OCI-LY3 (cell line): ENCODE measurements around the gene CD6.
"Not testable (repeated sequence)": the region's sequence is repeated elsewhere in the genome, so short reads cannot be mapped to it uniquely, and the experiment has no call there.

ENCODE experiments used
- H2AFZ ChIP-seq: fragments of 200-600, 300-600 bp; shearing (Covaris generic); 2 replicates; pipeline ENCODE4 v1.6.0; 2014; ENCODE audit warnings: antibody characterized with exemption, low read depth, low read length
- H3K27ac ChIP-seq: fragments of 200-600, 300-600 bp; sonication (generic); 2 replicates; pipeline ENCODE4 v1.5.1; 2014; ENCODE audit warnings: mild to moderate bottlenecking, low read length, moderate library complexity, mixed read lengths
- H3K27me3 ChIP-seq: fragments of 200-600, 300-600 bp; sonication (generic); 2 replicates; pipeline ENCODE4 v1.6.1; 2014; ENCODE audit warnings: low read depth, low read length, mixed read lengths
- H3K36me3 ChIP-seq: fragments of 200-600, 300-600 bp; sonication (generic); replicated peaks from 2 replicates; pipeline ENCODE3; 2014; ENCODE audit warnings: low read depth, low read length, mixed read lengths
- H3K4me1 ChIP-seq: fragments of 300-600, 200-600 bp; sonication (generic); 2 replicates; pipeline ENCODE4 v1.6.1; 2014; ENCODE audit warnings: low read length, mixed read lengths
- H3K4me2 ChIP-seq: fragments of 200-600, 300-600 bp; sonication (generic); 2 replicates; pipeline ENCODE4 v1.6.1; 2014; ENCODE audit warnings: low read length, mixed read lengths
- H3K4me3 ChIP-seq: fragments of 300-600, 200-600 bp; sonication (generic); 2 replicates; pipeline ENCODE4 v1.5.1; 2014; ENCODE audit warnings: antibody characterized with exemption, mild to moderate bottlenecking, low read length, moderate library complexity
- H3K79me2 ChIP-seq: fragments of 300-600, 200-600 bp; shearing (Covaris generic); 2 replicates; pipeline ENCODE4 v1.6.1; 2014; ENCODE audit warnings: mild to moderate bottlenecking, low read length, mixed read lengths
- H3K9ac ChIP-seq: fragments of 300-600, 200-600 bp; shearing (Covaris generic); 2 replicates; pipeline ENCODE4 v1.6.0; 2014; ENCODE audit warnings: mild to moderate bottlenecking, low read length, moderate library complexity
- H3K9me3 ChIP-seq: fragments of 200-600, 300-600 bp; shearing (Covaris generic); 2 replicates; pipeline ENCODE4 v1.6.1; 2014; ENCODE audit warnings: low read length, mixed read lengths; ENCODE audit not compliant: insufficient read depth
- H4K20me1 ChIP-seq: fragments of 200-600, 300-600 bp; sonication (generic); 2 replicates; pipeline ENCODE4 v1.6.1; 2016; ENCODE audit warnings: low read length, mixed read lengths; ENCODE audit not compliant: insufficient read depth
- EZH2phosphoT487 ChIP-seq: fragments of 200-600 bp; shearing (Covaris generic); IDR thresholded peaks from 2 replicates; pipeline ENCODE4 v1.6.1; 2018; ENCODE audit warnings: antibody characterized with exemption, mixed run types, low read depth
- TF ChIP-seq, protein P1 (sequence below): fragments of 200-600, 300-600 bp; sonication (generic); IDR thresholded peaks from 2 replicates; pipeline ENCODE4 v1.5.1; 2014; ENCODE audit warnings: antibody characterized with exemption, low read length, low read depth

CD6 gene

GRCh38 chr11:61061081-61061826, 89.8 kb downstream of the CD6 start:
- peak overlapping the region; percentile 71 for H3K9ac ChIP-seq
- peak overlapping the region; percentile 72 for H3K4me3 ChIP-seq
- no peaks in the 10 kb centered on the region for H4K20me1 ChIP-seq
- H3K9me3 ChIP-seq: no peaks in the 10 kb centered on the region
- no peaks in the 10 kb centered on the region for H3K36me3 ChIP-seq
- no peaks in the 10 kb centered on the region for H3K79me2 ChIP-seq
- H3K4me1 ChIP-seq: peaks cover 49% of the 10 kb centered on the region
- TF ChIP-seq EZH2phosphoT487: no peak
- 0 out of 2 replicates have a peak, but pooled peaks cover 4% of the 10 kb centered on the region for H3K27me3 ChIP-seq
- H3K27ac ChIP-seq: peak overlapping the region; percentile 77
- peak overlapping the region; percentile 76 for H2AFZ ChIP-seq
- peak overlapping the region; percentile 96 for H3K4me2 ChIP-seq

DNA sequence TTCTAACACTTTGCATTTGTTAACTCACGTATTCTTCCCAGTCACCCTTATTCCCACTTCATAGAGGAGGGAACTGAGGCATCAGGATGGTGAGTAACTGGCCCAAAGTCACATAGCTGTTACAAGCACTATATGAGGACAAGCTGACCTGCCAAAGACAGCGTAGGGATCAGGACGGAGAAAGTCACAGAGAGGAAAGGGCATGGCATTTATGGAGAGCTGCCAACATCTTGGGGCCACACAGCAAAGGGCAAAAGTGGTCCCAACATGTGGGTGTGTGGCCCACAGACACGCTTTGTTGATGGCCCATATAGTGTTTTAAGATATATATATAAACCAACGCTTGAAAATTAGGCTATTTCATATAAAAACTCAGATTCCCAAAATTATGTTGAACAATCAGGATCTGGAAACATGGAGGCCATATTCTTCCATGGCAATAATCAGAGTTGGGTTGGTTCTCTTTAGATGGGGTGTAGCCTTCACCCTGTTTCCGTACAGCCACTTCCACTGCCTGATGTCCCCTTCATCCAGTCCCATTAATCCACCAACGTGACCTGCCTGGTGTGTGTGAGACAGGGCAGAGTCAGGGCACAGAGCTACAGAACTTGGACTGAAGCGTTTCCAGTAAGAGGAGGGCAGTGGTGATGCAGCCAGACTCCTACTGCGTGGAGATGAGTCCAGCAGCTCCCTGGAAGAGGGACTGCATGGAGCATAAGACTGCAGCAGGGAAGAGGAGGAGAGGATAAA, 90.9 kb downstream of the CD6 start:
- Histone ChIP-seq H3K4me1 (peaks cover 60% of the 10 kb centered on the region), H3K9me3 (no peaks in the 10 kb centered on the region), H3K27me3 (0 out of 2 replicates have a peak, but pooled peaks cover 4% of the 10 kb centered on the region), H4K20me1 (no peaks in the 10 kb centered on the region), H3K79me2 (no peaks in the 10 kb centered on the region), H2AFZ (no peak overlapping the region), H3K4me2 (no peak overlapping the region), H3K4me3 (no peak overlapping the region), H3K36me3 (no peaks in the 10 kb centered on the region), H3K27ac (peak overlapping the region; percentile 77), H3K9ac (no peak overlapping the region; the same call in 1 of the 2 replicates)
- no peak for TF ChIP-seq EZH2phosphoT487
- TF ChIP-seq, protein P1, sequence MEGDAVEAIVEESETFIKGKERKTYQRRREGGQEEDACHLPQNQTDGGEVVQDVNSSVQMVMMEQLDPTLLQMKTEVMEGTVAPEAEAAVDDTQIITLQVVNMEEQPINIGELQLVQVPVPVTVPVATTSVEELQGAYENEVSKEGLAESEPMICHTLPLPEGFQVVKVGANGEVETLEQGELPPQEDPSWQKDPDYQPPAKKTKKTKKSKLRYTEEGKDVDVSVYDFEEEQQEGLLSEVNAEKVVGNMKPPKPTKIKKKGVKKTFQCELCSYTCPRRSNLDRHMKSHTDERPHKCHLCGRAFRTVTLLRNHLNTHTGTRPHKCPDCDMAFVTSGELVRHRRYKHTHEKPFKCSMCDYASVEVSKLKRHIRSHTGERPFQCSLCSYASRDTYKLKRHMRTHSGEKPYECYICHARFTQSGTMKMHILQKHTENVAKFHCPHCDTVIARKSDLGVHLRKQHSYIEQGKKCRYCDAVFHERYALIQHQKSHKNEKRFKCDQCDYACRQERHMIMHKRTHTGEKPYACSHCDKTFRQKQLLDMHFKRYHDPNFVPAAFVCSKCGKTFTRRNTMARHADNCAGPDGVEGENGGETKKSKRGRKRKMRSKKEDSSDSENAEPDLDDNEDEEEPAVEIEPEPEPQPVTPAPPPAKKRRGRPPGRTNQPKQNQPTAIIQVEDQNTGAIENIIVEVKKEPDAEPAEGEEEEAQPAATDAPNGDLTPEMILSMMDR: no peak

- not testable (repeated sequence) for H3K27me3 ChIP-seq, H3K9me3 ChIP-seq, H3K36me3 ChIP-seq, H3K27ac ChIP-seq, H2AFZ ChIP-seq, H4K20me1 ChIP-seq, H3K4me3 ChIP-seq, H3K79me2 ChIP-seq
- H3K4me2 ChIP-seq: peak overlapping the region; percentile 77
- peaks cover 66% of the 10 kb centered on the region for H3K4me1 ChIP-seq
- peak overlapping the region; percentile 46; the same call in 1 of the 2 replicates for H3K9ac ChIP-seq
Observed at GRCh38 chr11:61065236-61065635, 93.8 kb downstream of the CD6 start.

- Histone ChIP-seq H3K4me2 (peak overlapping the region; percentile 77), H3K4me3 (peak overlapping the region; percentile 52), H3K79me2 (no peaks in the 10 kb centered on the region), H3K4me1 (peaks cover 65% of the 10 kb centered on the region), H3K27me3 (0 out of 2 replicates have a peak, but pooled peaks cover 4% of the 10 kb centered on the region), H2AFZ (peak overlapping the region; percentile 57), H3K36me3 (peaks cover 3% of the 10 kb centered on the region), H4K20me1 (no peaks in the 10 kb centered on the region), H3K9me3 (no peaks in the 10 kb centered on the region), H3K27ac (peak overlapping the region; percentile 45), H3K9ac (peak overlapping the region; percentile 46; the same call in 1 of the 2 replicates)
- TF ChIP-seq, protein P1: no peak
- TF ChIP-seq EZH2phosphoT487: no peak
Observed at GRCh38 chr11:61065955-61066638, 94.6 kb downstream of the CD6 start.
